Stimulated activated CD4-positive, alpha-beta T cell treated with anti-CD3 and anti-CD28 coated beads, Interleukin-12 subunit alpha, Interleukin-12 subunit beta, amount 100 ng/mL, for 24 hours (primary cell): ENCODE data around the gene MAP3K7CL.

ENCODE experiments used
- DNase-seq, 2 experiments: peaks; one replicate each; pipeline ENCODE4 v3.0.0-alpha.2; 2020; ENCODE audit warnings: low read depth in 2 of 2

Gene MAP3K7CL, protein sequence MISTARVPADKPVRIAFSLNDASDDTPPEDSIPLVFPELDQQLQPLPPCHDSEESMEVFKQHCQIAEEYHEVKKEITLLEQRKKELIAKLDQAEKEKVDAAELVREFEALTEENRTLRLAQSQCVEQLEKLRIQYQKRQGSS

DNA sequence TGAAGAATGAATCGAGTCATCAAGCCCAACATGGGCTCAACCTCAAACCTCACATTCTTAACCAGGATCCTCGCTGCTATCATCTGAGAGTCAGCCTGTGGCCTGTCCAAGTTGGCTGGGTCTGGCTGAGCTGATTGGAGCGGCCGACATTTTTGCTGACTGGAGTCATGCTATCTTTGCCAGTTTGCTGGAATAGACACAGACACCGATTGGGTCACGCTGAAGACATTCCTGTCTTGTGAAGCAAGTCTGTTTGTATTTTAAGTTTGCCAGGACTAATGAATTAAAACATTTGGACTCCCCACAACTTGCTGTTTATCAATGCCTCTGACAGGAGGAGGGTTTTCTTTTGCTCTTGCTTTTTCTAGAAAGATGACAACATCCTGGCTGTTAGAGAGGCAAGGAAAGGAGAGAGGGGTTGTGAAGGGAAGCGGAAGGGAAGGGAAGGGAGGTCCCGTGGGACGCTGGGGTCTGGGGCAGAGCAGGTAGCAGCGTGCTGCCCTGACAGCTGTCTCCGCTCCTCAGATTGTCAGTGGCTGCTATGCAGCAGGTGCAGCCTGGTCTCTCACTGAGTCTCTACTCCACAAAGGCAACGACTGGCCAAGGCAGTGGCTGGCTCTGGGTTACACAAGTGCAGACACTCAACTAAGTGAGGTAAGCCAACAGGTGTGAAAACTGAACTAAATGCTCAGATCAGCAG, at the start of gene MAP3K7CL:
Gene MAP3K7CL, plus strand, starts transcription at position 375 of the 700 bp plus-strand sequence. CDS start 2,701 bp downstream, outside the sequence.
- no peak for DNase-seq

DNA sequence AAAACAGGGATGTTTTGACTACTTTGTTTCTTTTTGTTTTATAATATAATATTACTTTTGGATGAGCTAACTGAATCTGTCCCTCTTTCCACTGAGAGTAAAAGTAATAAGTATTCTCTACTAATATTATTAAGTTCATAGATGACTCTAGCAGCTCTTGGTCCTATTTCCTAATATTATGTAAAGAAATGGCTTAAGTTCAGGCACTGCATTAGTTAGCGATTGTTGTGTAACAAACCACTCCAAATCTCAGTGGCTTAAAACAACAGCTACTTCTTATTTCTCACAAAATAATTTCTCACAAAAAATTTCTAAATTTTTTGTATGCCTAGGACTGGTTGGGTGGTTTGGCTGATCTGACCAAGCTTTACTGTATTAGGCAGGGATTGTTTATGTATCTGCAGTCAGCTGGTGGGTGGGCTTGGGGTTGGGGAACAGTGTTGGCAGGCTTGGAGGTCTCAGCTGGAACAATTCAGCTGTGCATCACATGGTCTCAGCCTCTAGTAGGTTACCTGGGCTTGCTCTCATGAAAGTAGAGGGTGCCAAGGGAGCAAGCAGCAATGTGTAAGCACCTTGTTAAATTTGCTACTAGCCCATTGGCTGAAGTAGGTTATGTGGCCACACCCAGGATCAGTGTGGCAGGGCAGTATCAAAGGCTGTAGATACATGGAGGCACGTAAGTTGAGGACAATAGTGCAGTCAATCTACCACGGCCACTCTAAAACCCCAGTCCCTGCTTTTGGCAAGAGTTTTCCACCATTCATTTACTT, 48.2 kb upstream of the MAP3K7CL start:
- no peak for DNase-seq

DNA sequence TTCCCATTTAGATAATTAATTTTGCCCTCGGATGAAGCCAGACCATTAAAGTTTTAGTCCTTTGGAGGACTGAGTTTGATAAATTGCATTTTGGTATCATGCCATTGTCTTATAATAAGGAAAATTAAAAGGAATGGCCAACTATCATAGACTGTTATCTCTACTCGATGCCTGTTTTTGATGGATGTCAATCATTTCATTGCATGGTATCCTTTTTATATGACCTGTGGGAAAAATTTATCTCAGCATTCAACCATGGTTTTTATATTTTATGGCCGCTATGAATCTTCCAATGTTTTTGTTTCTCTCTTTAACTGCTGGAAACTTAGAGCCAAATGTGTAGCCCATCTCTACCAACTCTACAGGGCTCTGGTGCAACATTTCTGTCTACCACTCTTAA, 47.1 kb upstream of the MAP3K7CL start:
- DNase-seq: no peak

DNA sequence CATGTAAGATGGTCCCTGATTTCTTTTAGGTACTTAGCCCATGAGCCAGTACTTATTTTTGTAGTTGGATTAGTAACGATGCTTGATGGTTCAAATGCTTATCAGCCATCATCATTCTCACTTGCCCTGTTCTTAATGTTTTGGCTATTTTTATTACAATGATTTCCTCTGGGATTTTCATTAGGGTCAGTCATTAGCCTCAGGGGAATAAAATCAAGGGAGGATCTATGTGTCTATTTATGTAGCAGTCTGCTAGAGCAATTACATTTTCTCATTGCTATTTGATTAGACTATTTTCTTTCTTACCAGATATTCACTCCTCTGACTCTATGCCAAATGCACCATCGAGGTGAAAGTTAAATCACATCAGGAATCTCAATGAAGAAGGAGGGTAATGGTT, 46.1 kb upstream of the MAP3K7CL start:
- DNase-seq: no peak

DNA sequence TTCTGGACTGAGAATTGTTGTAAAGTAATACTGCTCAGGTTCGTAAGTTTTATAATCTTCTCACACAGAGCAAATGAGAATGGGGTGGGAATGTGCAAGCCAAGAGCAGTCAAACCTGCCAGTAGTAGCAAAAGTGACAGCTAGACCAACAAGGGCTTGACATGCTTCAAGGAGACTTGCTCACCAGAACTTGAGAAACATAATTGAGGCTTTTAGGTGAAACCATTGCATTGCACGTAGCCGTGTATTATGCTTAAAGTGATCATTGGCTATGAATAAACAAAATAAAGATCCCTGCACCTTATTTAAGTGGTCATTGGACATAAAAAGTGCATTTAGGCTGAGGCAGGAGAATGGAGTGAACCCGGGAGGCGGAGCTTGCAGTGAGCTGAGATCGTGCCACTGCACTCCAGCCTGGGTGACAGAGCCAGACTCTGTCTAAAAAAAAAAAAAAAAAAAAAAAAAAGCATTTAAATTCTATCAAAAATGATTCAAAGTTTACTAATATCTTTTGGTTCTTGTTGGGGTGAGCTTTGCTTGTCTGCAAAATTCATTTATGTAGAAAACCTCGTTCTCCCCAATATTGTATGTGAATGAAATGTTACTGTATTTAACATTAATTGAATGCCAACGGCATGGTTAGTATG, 45.2 kb upstream of the MAP3K7CL start:
- DNase-seq: no peak

DNA sequence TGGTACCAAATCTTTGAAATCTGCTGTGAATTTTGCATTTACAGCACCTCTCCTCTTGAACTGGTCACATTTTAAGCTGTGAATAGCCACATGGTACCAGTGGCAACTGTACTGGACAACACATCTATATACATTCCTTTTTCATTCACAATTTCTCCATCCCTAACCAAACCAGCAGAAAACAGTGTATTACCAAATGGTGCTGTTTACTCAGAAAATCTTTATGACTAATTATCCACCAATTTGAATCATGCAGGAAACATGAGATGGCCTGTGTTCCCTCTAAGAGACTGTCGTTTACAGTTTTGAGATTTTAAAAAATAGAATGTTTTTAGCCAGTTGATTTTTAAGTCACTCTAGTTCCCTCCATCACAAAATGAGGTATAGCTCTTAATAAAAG, 39.4 kb upstream of the MAP3K7CL start:
- no peak for DNase-seq

DNA sequence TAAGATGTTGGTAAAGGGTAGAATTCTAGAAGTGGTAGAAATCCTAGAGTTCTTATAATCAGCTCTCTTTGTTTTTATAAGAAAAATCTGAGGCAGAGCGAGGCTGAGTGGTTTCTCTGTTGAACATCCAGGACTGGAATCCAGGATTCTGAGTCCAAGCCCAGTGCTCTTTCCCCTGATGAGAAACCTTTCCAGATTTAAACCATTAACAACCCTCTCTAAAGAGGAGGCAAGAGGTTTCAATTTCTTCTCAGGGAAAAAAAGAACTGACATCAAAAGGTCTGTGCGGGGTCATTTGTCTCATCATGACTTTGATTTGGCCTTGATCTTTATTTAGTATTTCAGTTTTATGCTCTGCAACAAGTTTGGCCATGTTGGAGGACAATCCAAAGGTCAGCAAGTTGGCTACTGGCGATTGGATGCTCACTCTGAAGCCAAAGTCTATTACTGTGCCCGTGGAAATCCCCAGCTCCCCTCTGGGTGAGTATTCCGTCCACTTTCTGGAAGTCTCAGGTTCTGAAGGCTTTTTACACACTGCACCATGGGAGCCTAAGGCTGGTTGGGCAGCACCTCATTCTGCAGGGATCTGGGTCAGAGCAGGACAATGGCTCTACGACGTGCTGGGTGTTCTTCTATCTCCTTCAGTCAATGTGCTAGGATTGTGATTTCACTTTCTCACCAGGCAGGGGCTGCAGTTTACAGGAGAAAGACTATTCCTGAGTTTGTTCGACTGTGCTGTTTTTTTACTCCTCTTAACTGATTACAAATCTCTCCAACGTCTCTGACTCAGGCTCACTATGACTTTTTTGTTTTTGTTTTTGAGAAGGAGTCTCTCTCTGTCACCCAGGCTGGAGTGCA, 38.1 kb upstream of the MAP3K7CL start:
- no peak for DNase-seq

DNA sequence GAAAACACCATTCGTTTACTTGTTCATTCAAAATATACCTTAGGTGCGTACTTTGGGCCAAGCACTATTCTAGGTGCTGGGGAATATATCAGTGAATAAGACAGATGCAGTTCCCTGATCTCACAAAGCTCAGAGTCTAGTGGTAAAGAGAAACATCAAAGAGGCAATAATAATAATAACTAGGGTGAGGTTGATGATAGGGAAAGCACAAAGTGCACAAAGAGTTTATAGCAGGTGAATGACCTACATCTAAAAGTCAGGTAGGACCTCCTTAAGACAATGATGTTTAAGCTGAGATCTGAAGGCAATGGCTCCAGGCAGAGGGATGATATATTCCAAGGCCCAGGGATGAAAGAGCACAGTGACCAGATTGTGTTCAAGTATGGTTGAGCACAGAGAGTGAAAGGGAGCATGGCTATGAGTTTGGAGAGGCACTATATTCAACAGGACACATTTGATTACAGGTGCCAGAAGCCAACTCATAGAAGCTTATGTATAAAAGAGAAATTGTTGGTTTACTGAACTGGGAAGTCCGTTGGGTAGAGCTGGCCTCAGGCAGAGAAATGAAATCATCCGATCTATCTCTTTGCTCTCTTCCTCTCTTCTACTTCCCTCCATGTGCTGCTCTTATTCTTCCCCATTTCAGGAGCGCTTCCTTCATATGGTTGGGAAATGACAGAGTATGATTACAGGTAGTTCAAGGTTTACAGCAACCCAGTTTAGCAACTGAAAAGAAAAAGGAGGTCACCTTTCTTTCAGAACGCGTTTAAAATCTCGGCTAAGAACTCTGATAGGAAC, 34.0 kb upstream of the MAP3K7CL start:
- DNase-seq: no peak

DNA sequence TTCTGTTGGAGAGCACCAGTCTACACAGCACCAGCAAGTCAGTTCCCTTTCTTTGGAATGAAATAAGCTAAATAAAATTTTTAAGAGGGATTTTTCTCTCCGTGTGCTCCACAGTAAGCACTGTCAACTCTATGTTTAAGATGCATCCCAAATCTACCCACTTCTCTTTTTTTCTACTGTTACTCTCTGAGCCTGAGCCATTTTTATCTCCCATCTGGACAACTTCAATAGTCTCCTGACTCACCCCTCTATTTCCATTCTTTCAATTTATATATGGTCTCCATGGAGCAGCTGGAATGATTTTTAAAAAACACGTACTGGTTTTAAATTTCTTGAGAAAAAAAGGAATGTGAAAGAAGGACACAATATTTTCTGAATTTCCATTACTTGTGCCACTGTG, 32.3 kb upstream of the MAP3K7CL start:
- no peak for DNase-seq

DNA sequence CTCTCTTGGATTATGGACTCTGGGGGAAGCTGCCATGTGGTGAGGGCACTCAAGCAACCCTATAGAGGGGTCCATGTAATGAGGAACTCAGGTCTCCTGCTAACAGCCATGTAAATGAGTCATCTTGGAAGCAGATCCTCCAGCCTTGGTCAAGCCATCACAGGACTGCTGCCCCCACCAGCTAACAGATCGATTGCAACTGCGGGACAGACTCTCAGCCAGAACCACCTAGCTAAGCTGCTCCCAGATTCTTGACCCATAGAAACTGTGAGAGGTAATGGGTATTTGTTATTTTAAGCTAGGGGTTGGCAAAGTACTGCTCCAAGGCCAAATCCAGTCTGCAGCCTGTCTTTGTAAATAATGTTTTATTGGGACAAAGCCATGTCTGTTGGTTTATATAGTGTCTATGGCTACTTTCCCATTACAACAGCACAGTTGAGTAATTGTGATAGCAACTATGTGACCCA, 27.6 kb upstream of the MAP3K7CL start:
- DNase-seq: no peak

DNA sequence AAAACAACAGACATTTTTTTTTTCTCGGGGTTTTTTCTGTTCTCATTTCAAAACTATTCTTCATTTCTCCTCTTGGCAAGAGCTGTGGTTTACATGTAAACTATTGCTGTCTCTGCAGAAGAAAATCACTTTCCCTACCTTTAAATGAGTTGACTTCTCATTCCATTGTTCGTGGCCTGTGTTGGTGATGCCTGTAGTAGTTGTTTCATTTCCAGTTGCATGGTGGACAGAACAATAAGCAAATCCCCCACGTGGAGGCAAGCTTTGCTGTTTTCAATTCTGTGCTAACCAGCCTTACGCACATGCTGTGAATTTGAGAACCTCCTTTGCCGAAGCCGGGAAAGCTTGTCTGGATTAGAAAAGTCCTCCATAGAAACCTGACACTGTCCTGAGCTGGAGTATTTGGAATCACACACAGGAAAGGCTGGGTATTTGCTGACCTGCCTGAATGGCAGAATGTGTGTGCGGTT, 26.2 kb upstream of the MAP3K7CL start:
- DNase-seq: no peak

DNA sequence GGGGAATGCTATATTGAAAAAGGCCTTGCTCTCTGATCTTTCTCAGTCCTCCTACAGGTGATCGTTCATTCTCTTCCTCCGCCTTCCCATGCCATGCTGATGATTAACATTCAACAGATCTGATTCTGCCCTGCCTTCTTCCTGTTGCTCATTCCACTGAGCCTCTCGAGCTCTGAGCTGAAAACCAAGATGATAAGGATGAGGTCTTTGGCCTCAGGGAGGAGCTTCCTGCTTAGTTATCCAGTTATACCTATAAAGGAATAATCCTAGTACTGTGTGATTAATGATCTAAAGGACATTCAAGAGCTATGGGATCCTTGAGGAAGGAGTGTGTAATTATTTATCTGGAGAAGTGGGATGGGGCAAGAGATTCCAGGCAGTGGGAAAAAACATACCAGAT, 25.2 kb upstream of the MAP3K7CL start:
- DNase-seq: no peak

DNA sequence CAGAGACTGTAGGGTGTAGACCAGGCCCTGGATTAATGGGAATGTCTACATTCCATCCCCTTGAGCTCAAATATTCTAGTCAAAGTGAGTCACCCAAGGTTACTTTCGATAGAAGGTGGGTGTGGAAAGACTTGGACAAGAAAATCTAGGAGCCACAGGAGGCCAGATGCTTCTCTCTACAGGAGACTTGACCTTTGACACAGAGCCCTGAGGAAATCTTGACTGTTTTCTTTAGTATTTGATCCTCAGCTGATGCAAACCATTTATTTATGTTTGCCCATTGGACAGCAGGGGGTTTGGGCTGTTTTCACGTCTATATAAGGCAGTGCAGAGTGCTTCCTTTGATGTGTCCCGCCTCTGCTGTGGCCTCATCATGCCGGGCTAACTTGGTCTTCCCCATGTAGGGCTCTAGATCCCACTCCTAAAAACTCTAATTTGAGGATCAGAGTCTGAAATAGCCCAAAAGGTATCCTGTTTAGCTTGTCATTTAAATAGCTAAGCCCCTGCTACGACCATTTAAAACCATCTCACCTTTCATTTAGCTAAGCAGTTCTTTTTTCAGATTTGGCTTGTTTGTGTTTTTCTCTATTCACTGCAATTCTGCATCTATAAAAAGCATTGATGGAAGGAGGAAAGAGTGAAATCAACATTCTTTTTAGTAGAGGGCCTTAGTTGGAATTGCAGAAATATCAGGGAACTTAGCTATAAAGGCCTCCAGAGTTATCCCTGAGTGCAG, 15.5 kb upstream of the MAP3K7CL start:
- no peak for DNase-seq

DNA sequence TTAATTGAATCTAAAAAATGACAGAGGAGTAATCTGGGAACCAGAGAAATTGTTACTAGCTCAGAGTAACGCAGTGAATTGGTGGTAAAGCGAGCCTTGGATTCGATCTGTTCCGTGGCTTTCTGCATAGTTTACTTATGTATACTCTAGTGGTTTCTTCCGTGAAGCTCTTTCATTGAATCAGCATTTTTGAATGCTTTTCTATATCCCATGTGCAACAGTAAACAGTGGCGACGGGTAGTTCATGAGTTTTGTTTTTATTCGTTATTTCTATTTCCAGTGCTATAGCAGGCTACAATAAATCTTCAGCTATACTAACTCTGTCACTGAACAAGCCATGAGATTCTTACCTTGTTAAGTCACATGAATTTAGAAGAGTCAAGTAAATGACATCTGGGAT, 14.5 kb upstream of the MAP3K7CL start:
- DNase-seq: no peak

DNA sequence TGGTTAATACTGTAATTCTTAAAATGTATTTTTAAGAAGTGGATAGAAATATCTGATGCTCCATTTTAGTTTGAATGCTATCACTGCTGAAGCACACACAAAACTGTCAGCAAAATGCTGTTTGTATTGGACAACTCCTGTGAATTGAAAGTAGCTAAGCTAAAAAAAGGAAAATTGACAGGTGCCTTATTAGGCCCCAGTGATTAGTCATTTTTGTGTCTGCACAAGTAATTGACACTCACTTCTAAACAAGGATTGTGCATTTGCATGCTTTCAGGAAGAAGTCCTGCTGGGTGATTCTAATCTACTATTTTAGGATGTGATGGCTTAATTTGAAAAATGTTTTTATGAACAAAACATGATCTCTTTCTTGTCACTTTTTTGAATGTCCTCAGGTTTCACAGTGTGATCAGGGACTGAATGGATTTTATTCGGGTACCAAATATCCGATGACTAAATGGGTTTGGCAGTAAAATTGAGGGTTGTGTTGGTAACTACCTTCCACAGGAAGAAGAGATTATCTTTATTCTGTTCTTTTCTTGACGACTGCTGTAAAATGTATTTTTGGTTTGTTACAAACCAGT, 13.0 kb upstream of the MAP3K7CL start:
- no peak for DNase-seq

DNA sequence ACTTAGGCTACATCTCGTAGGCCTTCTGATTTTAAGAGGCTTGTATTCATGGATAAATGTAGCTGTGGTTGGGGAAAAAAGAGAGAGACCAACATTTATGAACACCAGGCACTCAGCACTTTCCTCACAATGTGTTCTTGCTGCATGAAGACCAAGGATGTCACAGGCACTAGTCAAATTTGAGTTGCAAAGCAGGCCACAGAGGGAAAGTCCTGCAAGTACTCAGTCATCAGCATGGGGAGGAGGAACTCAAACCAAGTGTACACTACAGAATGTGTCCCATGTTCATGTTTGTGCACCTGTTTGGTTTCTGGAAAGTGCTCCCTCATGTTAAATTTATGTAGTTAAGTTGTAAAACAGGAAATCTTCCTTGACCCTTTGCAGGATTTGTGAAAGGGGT, 8.7 kb upstream of the MAP3K7CL start:
- no peak for DNase-seq

DNA sequence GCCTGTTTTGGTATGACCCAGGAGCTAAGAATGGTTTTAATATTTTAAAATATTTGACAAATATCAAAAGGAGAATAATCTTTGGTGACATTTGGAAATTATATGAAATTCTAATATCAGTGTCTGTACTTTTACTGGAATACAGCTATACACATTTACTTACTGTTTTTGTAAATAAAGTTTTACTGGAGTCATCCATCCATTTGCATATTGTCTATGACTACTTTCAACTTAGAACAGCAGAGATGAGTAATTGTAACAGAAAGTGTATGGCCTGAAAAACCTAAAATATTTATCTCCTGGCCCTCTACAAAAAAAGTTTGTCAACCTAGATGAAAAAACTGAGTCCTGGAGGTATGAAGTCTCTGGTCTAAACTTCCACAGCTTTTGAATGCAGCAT, 5.8 kb upstream of the MAP3K7CL start:
- DNase-seq: no peak

DNA sequence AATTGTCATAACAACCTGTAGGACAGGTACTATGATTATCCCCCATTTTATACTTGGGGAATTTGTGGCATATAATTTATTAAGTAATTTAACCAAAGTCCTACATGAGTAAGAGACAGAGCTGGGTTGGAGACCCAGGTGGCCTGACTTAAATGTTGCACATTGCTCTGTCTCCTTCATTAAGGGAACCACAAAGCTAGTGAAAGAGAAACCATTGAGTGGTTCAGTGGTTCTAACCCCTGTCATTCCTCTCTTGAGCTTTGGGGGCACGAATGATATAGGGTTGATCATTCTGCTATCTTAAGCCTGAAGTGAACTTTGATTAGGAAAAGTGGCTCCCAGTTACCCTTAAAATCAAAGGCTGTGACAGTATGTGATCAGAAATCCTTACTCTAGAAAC, 5.3 kb upstream of the MAP3K7CL start:
- no peak for DNase-seq

DNA sequence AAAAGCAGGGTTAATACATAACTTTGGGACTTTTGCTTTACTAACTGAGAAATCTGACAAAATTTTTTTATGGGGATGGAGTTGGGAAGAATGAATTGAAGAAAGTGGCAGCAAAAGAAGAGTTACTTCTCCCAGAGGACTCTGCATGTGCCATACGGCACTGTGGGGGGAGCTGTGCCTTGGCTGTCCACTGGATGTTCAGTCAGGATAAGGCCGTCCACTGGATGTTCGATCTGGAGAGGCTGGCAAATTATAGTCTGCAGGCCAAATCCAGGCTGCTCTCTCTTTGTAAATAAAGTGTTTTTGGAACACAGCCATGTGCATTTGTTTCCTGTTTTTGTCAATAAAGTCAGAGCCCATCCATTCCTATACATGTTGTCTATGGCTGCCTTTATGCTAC, 4.5 kb upstream of the MAP3K7CL start:
- DNase-seq: no peak

DNA sequence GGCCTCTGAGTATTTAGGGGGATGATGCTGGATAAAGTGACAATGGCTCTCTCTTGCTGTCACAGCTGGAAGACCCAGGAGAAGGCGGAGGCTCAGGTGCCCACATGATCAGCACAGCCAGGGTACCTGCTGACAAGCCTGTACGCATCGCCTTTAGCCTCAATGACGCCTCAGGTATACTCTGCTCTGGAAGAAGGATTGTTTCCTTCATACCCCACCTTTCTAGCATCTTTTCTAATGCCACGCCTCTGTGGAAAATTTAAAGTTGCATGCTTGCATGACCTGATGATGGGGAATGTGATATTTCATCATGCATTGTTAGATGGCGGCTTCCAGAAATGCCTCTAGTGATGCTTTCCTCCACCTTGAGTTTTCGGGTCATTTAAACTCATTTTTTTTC, 2.8 kb downstream of the MAP3K7CL start:
- DNase-seq: no peak
